GM12875 (cell line): ENCODE data around the gene CCDC102A.

Source experiments
- H3K4me3 ChIP-seq: one replicate; pipeline ENCODE4 v1.5.1; 2011; ENCODE audit warnings: low read depth, low read length, control low read depth
- CTCF ChIP-seq: IDR thresholded peaks from 2 replicates; pipeline ENCODE4 v1.5.1; 2011; ENCODE audit warnings: low read depth, mild to moderate bottlenecking, control low read depth, inconsistent platforms, low read length, moderate library complexity, borderline replicate concordance; ENCODE audit not compliant: insufficient read depth

Gene CCDC102A

DNA sequence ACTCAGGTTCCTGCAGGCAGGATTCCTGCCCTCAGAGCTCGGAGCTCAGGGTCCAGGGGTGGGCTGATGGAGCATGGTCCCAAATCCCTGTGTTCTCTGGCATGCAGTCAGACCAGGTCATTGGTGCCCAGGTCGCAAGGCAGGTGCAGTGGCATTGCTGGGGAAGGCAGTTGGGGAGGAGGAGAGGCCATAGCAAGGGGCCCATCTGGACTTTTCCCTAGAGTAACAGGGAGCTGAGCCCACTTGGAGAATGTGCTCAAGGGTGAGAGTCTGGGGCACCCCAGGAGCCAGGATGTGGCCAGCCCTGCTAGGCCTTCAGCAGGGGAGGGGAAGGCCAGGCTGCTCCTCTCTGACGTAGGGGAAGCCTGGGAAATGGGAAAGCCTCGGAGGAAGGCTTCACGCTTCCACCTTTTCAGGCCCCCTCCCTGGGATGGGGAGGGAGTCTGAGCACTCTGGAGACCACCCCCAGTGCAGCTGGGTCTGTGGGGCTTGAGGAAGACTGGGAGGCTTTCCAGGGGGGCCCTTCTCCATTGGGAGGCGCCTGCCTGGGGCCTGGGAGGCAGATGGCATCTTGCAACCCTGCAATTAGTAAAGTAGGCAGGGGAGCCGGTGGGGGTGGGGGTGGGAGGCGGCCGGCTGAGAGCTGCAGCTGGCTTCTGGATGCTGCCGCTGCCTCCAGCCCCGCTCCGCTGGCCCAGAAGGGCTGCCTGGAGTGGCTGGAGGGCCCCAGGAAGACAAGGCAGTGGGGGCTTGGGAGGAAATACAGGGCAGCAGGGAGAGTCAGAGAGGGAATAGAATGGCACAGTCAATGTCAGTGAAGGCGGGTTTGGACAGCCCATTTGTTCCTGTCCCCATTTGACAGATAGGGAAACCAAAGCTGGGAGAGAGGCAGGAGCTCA, 29.0 kb downstream of the CCDC102A start:
- H3K4me3 ChIP-seq: no peak overlapping the region
- TF ChIP-seq CTCF: no peak

- no peak for TF ChIP-seq CTCF
- H3K4me3 ChIP-seq: no peak overlapping the region
Measured at GRCh38 chr16:57505169-57505568, 31.2 kb downstream of the CCDC102A start.

DNA sequence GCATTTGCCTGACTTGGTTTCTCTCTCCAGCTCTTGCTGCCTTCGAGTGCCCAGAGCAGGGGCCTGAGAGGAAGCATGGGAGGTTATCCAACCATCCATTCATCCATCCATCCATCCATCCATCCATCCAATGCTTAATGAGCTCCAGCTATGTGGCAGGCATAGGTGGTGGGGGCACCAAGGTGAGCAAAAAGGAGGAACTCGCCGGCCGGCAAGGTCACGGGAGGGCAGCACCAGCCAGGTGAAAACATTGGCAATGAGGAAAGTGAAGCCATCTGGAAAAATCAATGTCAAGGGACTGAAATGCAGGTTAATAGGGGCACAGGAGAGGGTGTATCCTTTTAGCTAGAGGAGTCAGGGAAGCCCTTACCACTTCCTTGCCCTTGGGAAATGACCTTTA, 31.9 kb downstream of the CCDC102A start:
- H3K4me3 ChIP-seq: no peak overlapping the region
- TF ChIP-seq CTCF: no peak

GRCh38 chr16:57504001-57504400, 32.4 kb downstream of the CCDC102A start:
- H3K4me3 ChIP-seq: no peak overlapping the region
- no peak for TF ChIP-seq CTCF

DNA sequence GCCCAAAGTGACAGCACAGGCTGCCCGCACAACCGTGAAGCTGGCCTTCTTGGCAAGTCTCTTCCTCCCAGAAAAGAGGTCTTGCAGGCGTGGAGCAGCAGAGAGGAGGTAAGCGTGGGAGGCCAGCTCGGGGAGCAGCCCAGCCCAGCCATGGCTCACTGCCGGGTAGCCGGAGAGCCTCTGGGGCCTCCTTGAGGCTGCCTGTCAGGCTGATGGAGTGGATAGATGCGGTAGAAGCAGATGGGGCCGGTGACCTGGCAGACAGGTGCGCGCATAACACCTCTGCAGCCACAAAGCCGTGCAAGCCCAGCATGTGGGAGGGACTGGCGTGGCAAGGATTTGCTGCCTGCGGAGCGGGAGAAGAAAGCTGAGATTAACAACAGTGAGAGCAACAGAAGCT, 33.0 kb downstream of the CCDC102A start:
- no peak for TF ChIP-seq CTCF
- H3K4me3 ChIP-seq: no peak overlapping the region

- TF ChIP-seq CTCF: no peak
- no peak overlapping the region for H3K4me3 ChIP-seq
Measured at GRCh38 chr16:57502048-57502775, 34.2 kb downstream of the CCDC102A start.
